A549 (cell line): Measurements from ENCODE around the gene PISD.

Source experiments
- BHLHE40 ChIP-seq: IDR thresholded peaks from 2 replicates; pipeline ENCODE4 v1.6.1; 2012; ENCODE audit warnings: low read depth, low read length, inconsistent platforms
- CEBPB ChIP-seq, 2 experiments: fragments of >200 bp in 1 of 2; sonication (Bioruptor Twin) in 1 of 2; formaldehyde crosslinking in 1 of 2; IDR thresholded peaks; 2 replicates each; pipeline ENCODE4 v1.6.1; 2012 to 2016
- CHD2 ChIP-seq: fragments of 150-350 bp; IDR thresholded peaks from 2 replicates; pipeline ENCODE4 v1.6.1; 2014; ENCODE audit warnings: low read length; ENCODE audit not compliant: partially characterized antibody
- CTCF ChIP-seq: fragments of >200 bp; sonication (Bioruptor Twin); formaldehyde crosslinking; IDR thresholded peaks from 3 replicates; pipeline ENCODE4 v1.5.1; 2016
- EP300 ChIP-seq, 2 experiments: fragments of >200 bp; sonication (Bioruptor Twin); formaldehyde crosslinking; IDR thresholded peaks; 2 replicates in 1 of 2; 3 replicates in 1 of 2; pipeline ENCODE4 v1.6.1; 2016 to 2017
- KDM1A ChIP-seq: fragments of 200-600 bp; sonication (generic); IDR thresholded peaks from 2 replicates; pipeline ENCODE4 v1.6.1; 2016; ENCODE audit warnings: low read depth, mild to moderate bottlenecking
- MAFK ChIP-seq: fragments of 450-650 bp; IDR thresholded peaks from 2 replicates; pipeline ENCODE4 v1.6.1; 2014; ENCODE audit not compliant: partially characterized antibody
- MAX ChIP-seq: IDR thresholded peaks from 2 replicates; pipeline ENCODE4 v1.6.1; 2012
- POLR2A ChIP-seq: IDR thresholded peaks from 2 replicates; pipeline ENCODE4 v1.6.1; 2012; ENCODE audit warnings: mild to moderate bottlenecking, low read length
- REST ChIP-seq: fragments of 200-600 bp; sonication (generic); IDR thresholded peaks from 2 replicates; pipeline ENCODE4 v1.6.1; 2016; ENCODE audit warnings: antibody characterized with exemption, mild to moderate bottlenecking, moderate library complexity
- SMC3 ChIP-seq: fragments of >200 bp; sonication (Bioruptor Twin); formaldehyde crosslinking; IDR thresholded peaks from 3 replicates; pipeline ENCODE4 v1.6.1; 2018; ENCODE audit warnings: inconsistent platforms

GRCh38 chr22:31695423-31695822 is 33.4 kb upstream of the PISD start:
- TF ChIP-seq KDM1A: no peak
- no peak for TF ChIP-seq CHD2
- TF ChIP-seq CTCF: no peak
- TF ChIP-seq CEBPB (IDR thresholded peaks at IDR 0.05): no peak
- no peak for TF ChIP-seq MAFK
- no peak for TF ChIP-seq POLR2A
- TF ChIP-seq BHLHE40: no peak
- TF ChIP-seq MAX: no peak
- no peak for TF ChIP-seq SMC3
- TF ChIP-seq REST: no peak
- no peak for TF ChIP-seq EP300 (IDR thresholded peaks at IDR 0.05)
